ENCODE measurements around the gene MYOC.

- TF ChIP-seq CTCF (IDR thresholded peaks at IDR 0.05) (no peak), TCF7L2 (IDR thresholded peaks at IDR 0.05; ENCODE audit: low read depth, low read length) (no peak)
- TF ChIP-seq, protein P1, sequence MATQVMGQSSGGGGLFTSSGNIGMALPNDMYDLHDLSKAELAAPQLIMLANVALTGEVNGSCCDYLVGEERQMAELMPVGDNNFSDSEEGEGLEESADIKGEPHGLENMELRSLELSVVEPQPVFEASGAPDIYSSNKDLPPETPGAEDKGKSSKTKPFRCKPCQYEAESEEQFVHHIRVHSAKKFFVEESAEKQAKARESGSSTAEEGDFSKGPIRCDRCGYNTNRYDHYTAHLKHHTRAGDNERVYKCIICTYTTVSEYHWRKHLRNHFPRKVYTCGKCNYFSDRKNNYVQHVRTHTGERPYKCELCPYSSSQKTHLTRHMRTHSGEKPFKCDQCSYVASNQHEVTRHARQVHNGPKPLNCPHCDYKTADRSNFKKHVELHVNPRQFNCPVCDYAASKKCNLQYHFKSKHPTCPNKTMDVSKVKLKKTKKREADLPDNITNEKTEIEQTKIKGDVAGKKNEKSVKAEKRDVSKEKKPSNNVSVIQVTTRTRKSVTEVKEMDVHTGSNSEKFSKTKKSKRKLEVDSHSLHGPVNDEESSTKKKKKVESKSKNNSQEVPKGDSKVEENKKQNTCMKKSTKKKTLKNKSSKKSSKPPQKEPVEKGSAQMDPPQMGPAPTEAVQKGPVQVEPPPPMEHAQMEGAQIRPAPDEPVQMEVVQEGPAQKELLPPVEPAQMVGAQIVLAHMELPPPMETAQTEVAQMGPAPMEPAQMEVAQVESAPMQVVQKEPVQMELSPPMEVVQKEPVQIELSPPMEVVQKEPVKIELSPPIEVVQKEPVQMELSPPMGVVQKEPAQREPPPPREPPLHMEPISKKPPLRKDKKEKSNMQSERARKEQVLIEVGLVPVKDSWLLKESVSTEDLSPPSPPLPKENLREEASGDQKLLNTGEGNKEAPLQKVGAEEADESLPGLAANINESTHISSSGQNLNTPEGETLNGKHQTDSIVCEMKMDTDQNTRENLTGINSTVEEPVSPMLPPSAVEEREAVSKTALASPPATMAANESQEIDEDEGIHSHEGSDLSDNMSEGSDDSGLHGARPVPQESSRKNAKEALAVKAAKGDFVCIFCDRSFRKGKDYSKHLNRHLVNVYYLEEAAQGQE (IDR thresholded peaks at IDR 0.05; ENCODE audit: insufficient read depth in 1 of 2, low read depth in 2 of 2, low read length in 1 of 2) = no peak
These were observed 24.3 kb downstream of the MYOC start for GRCh38 chr1:171628225-171628624.
